Measurements from ENCODE around the gene KCNK6.

GRCh38 chr19:38360839-38361631 is 41.4 kb downstream of the KCNK6 start:
- TF ChIP-seq, protein P1, sequence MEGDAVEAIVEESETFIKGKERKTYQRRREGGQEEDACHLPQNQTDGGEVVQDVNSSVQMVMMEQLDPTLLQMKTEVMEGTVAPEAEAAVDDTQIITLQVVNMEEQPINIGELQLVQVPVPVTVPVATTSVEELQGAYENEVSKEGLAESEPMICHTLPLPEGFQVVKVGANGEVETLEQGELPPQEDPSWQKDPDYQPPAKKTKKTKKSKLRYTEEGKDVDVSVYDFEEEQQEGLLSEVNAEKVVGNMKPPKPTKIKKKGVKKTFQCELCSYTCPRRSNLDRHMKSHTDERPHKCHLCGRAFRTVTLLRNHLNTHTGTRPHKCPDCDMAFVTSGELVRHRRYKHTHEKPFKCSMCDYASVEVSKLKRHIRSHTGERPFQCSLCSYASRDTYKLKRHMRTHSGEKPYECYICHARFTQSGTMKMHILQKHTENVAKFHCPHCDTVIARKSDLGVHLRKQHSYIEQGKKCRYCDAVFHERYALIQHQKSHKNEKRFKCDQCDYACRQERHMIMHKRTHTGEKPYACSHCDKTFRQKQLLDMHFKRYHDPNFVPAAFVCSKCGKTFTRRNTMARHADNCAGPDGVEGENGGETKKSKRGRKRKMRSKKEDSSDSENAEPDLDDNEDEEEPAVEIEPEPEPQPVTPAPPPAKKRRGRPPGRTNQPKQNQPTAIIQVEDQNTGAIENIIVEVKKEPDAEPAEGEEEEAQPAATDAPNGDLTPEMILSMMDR (IDR thresholded peaks at IDR 0.05): no peak
- TF ChIP-seq POLR2A (IDR thresholded peaks at IDR 0.05): no peak
